Gastrocnemius medialis (tissue), 4 donors: ENCODE results near the gene LGMN.
"Not testable (repeated sequence)": the region's sequence is repeated elsewhere in the genome, so short reads cannot be mapped to it uniquely, and the experiment has no call there.

Experiments used
- POLR2A ChIP-seq, 2 donors: fragments of 450-650 bp; IDR thresholded peaks; one replicate each; pipeline ENCODE4 v1.6.1; 2017; ENCODE audit warnings: antibody characterized with exemption in 2 of 2, mild to moderate bottlenecking in 2 of 2, moderate library complexity in 2 of 2
- TF ChIP-seq, protein P1 (sequence below), 5 experiments: fragments of 450-650 bp in 3 of 5; fragments of 200-600 bp in 2 of 5; sonication (generic) in 2 of 5; IDR thresholded peaks in 4 of 5; conservative IDR thresholded peaks in 1 of 5; 1 replicate in 4 of 5; 2 replicates in 1 of 5; pipeline ENCODE4 v1.5.1; 2016 to 2019; ENCODE audit warnings: antibody characterized with exemption in 5 of 5, mild to moderate bottlenecking in 3 of 5, moderate library complexity in 3 of 5

DNA sequence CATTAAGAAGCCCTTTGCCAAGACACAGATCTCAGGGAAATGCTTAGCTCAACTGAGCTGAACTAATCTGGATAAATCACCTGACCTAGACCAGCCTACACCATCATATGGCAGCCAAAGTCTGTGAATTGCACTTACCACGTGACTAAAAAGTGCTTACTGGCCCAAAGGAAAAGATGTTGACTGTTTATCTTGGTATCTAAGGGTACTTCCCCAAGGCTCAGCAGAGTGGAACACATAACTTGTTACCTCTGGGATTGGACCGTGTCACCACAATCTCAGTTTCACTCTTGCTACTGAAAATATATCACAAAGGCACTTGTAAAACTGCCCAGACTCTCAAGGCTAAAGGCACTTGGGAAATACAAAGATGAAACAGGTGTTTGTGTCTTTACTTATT, 26.9 kb upstream of the LGMN start:
- TF ChIP-seq, protein P1, sequence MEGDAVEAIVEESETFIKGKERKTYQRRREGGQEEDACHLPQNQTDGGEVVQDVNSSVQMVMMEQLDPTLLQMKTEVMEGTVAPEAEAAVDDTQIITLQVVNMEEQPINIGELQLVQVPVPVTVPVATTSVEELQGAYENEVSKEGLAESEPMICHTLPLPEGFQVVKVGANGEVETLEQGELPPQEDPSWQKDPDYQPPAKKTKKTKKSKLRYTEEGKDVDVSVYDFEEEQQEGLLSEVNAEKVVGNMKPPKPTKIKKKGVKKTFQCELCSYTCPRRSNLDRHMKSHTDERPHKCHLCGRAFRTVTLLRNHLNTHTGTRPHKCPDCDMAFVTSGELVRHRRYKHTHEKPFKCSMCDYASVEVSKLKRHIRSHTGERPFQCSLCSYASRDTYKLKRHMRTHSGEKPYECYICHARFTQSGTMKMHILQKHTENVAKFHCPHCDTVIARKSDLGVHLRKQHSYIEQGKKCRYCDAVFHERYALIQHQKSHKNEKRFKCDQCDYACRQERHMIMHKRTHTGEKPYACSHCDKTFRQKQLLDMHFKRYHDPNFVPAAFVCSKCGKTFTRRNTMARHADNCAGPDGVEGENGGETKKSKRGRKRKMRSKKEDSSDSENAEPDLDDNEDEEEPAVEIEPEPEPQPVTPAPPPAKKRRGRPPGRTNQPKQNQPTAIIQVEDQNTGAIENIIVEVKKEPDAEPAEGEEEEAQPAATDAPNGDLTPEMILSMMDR (IDR thresholded peaks at IDR 0.05 in 4 of 5, conservative IDR thresholded peaks at IDR 0.05 in 1 of 5) = not testable (repeated sequence)
- TF ChIP-seq POLR2A (IDR thresholded peaks at IDR 0.05) = not testable (repeated sequence)
